MM.1S (cell line): ENCODE measurements around the gene MGAT5.

Experiments used
- CTCF ChIP-seq: fragments of 300-600 bp; sonication (generic); IDR thresholded peaks from 2 replicates; pipeline ENCODE4 v1.5.1; 2016; ENCODE audit warnings: antibody characterized with exemption, low read length, mixed read lengths
- EZH2 ChIP-seq: fragments of 300-600 bp; sonication (generic); optimal IDR thresholded peaks from 2 replicates; pipeline ENCODE3; 2017; ENCODE audit warnings: low read depth, mild to moderate bottlenecking, antibody characterized with exemption, low read length, mixed read lengths
- EZH2phosphoT487 ChIP-seq: fragments of 300-600 bp; sonication (generic); IDR thresholded peaks from 2 replicates; pipeline ENCODE4 v1.6.1; 2018; ENCODE audit warnings: antibody characterized with exemption, low read length

GRCh38 chr2:134310107-134311079 lies 56.5 kb downstream of the MGAT5 start:
- no peak for TF ChIP-seq CTCF
- TF ChIP-seq EZH2phosphoT487 = no peak
- no peak for TF ChIP-seq EZH2
